GM23248 (cell line): ENCODE data around the gene KIRREL1.

Source experiments
- EZH2 ChIP-seq: fragments of 200-600 bp; sonication (generic); IDR thresholded peaks from 2 replicates; pipeline ENCODE4 v1.6.1; 2018; ENCODE audit warnings: antibody characterized with exemption, mild to moderate bottlenecking; ENCODE audit not compliant: insufficient read depth, poor library complexity, severe bottlenecking
- EZH2phosphoT487 ChIP-seq: fragments of 200-600 bp; sonication (generic); IDR thresholded peaks from 2 replicates; pipeline ENCODE4 v1.6.1; 2018; ENCODE audit warnings: antibody characterized with exemption, moderate library complexity, mild to moderate bottlenecking, low read depth; ENCODE audit not compliant: insufficient read depth

GRCh38 chr1:158101927-158102326 is 108.5 kb downstream of the KIRREL1 start:
- no peak for TF ChIP-seq EZH2
- TF ChIP-seq EZH2phosphoT487, result no peak
